GM19025 (cell line): Measurements from ENCODE around the gene CDCA3.

Experiments
- ATAC-seq: cut with Tn5 transposase; IDR thresholded peaks from one replicate; pipeline ENCODE4 v1.9.1; 2021; ENCODE audit warnings: mild to moderate bottlenecking, low read depth, moderate library complexity; ENCODE audit not compliant: unreplicated experiment

Gene CDCA3

DNA sequence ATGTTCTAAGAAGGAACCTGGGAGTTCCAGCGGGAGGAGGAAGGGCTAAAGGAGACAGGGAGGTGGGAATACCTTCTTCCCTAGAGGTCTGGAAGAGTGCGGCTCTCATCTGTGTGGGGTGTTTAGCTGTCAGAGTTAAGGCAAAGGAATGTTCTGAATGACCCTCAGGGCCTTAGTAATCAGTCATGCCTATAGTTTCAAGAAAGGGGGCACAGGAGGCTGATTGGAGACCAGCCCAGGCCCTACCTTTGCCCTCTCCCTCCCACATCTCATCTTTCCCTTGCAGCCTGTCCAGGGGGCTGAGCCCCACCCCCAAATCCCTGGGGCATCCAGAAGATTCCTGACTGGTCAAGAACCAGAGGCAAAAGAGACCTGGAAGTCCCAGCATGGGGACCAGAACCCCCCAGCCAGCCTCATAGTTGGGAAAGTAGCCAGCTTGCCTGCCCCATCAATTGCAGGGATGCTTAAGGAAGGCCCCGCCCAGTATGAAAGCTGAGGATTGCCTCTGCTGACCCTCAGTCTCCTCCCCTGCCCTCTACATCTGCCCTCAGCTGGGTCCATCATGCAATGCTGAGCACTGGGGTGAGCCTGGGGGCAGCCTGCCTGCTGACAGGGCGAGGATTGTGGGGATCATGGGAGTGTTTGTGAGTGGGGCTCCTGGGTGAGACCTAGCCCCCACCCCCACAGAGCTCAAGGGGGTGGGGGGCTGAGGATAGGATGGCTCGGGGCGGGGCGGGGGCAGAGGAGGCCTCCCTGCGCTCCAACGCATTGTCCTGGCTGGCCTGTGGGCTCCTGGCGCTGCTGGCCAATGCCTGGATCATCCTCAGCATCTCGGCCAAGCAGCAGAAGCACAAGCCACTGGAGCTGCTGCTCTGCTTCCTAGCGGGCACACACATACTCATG is 27.7 kb downstream of the CDCA3 start:
- no peak for ATAC-seq

DNA sequence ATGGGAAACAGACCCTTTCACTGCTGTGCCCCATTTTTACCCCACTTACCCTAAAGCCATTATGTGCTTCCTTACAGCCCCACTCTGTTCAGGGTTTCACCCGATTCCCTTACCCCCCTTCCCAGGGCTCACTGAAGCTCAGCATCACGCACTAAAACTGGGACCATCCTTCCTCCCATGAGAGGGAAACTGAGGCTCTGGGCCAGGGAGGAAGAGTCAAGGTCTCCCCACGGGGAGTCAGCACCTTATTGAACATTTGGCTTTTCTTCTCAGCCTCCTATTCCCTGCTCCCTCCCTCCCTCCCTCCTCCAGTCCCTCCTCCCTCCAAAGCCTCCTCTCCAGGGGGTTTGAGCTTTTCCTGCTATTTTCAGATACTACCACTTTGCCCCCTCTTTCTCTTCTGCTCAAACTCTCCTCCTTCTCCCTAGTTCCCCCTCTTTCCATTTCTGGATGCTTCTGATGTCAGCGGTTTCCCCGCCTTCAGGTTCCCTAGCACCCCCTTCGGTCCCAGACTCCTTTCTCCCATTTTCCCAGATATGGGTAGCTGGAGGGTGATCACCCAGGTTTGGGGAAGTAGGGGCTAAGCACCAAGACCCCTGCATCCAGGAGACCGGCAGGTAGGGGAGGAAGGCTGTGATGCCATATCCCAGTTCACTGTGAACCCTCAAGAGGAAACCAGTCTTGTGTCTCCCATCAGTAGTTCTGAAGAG is 28.5 kb downstream of the CDCA3 start:
- no peak for ATAC-seq

DNA sequence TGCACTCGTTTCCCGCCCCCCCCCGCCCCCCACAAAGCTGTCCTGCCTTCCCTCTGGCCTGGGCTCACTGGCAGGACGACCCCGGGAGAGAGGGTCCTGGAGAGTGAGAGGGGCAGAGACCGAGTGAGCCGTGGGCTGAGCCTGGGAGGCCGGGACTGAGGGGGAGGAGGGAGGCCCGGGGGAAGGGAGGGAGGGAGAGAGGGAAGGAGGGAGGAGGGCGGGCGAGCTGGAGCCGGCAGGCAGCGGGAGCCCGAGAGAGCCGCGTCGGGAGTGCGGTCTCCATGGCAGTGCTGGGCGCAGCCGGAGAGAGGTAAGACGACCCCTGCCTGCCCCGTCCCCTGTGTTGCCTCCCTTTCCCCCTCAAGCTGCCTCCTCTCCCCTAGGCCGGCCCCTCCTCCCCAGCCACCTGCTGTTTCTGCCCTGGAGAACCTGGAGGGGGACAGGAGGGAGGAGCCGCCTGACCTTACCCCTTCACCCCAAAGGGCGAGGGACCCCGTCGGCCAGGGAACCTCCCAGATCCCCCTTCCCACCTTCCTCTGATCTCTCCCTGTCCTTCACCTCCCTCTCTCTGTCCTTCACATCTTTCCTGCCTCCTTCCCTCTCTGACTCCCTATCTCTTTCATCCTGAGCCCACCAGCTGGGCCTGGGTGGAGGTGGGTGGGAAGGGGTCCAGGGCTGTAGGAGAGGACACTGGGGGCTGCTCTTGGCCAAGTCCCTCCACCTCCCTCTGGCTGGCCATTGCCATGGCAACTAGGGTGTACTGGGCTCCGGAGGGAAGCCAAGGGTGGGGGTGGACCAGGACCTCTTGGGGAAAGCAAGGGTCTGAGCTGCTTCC is 29.3 kb downstream of the CDCA3 start, which contains the start of gene GPR162:
Gene GPR162, plus strand, starts transcription at position 231 of the 835 bp plus-strand sequence. CDS start 2,078 bp downstream, outside the sequence.
- no peak for ATAC-seq

DNA sequence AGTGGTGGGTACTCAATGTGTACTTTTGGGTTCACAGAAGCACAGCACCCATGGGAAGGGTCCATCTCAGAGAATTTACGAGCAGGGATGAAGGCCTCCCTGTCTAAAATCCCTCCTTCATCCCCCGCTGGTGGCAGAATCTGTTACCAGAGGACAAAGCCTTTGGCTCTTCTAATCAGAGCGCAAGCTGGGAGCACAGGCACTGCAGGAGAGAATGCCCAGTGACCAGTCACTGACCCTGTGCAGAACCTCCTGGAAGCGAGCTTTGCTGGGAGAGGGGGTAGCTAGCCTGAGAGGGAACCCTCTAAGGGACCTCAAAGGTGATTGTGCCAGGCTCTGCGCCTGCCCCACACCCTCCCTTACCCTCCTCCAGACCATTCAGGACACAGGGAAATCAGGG is 30.9 kb downstream of the CDCA3 start:
- no peak for ATAC-seq

DNA sequence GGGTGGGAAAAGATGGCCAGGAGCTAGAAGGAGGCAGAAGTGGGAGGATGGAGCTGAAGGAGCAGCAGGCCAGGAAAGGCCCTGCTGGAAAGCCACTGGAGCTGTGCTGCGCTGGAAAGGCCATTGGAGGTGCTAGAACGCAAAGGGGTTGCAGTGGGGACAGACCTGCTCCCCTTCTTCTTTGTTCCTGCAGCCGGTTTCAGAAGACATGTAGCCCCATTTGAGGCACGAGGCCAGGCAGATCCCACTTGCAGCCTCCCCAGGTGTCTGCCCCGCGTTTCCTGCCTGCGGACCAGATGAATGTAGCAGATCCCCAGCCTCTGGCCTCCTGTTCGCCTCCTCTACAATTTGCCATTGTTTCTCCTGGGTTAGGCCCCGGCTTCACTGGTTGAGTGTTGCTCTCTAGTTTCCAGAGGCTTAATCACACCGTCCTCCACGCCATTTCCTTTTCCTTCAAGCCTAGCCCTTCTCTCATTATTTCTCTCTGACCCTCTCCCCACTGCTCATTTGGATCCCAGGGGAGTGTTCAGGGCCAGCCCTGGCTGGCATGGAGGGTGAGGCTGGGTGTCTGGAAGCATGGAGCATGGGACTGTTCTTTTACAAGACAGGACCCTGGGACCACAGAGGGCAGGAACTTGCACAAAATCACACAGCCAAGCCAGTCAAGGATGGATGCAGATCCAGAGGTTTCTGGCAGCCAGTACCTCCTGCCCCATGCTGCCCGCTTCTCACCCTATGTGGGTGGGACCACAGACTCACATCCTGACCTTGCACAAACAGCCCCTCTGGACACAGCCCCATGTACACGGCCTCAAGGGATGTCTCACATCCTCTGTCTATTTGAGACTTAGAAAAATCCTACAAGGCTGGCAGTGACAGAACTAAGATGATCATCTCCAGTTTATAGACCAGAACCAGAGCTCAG is 31.7 kb downstream of the CDCA3 start:
- ATAC-seq = no peak

DNA sequence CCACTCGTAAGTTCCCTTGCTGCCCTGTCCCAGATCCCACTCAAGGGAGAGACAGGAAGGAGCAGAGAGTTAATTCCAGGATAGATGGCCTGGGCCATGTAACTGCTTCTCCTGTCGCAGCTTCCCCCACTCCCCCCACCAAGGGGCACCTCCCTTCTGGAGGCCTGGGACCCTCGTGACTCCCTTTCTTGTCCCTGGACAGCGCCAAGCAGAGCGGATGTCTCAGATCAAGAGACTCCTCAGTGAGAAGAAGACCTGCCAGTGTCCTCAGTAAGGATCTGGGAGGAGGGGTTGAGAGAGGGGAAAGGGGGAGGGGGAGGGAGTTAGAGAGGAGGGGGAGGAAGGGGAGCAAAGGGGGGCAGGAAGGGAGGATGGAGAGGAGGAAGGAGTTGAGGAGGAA is 32.4 kb downstream of the CDCA3 start:
- no peak for ATAC-seq

DNA sequence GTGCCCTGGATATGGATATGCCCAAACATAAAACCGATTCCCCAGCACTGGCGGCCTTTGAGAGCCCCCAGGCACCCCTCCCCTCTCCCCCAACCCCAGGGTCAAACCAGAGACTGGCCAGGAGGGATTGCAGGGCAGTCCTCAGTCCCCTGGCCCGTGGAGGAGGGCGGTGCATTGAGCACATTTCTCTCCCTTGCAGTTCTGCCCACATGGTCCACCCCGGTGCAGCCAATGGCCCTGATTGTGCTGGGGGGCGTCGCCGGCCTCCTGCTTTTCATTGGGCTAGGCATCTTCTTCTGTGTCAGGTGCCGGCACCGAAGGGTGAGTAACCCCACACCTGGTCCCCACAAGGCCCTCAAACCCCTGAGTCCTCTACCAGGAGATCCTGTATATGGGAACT is 32.9 kb downstream of the CDCA3 start:
- no peak for ATAC-seq

DNA sequence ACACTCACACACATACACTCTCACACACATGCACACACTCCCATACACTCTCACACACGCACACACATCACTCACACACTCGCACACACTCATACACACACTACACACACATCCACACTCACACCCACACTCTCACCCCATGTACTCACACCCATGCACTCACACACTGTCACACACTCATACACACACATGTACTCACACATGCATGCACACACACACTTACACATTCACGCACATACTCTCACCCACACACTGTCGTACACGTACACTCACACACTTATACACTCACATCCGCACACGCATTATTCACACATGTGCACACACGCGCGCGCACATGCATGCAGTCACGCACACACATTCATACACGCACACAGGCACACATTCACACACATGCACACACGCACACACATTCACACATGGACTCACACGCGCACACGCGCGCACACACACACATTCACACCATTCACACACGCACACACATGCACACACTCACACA is 33.4 kb downstream of the CDCA3 start:
- ATAC-seq = no peak

DNA sequence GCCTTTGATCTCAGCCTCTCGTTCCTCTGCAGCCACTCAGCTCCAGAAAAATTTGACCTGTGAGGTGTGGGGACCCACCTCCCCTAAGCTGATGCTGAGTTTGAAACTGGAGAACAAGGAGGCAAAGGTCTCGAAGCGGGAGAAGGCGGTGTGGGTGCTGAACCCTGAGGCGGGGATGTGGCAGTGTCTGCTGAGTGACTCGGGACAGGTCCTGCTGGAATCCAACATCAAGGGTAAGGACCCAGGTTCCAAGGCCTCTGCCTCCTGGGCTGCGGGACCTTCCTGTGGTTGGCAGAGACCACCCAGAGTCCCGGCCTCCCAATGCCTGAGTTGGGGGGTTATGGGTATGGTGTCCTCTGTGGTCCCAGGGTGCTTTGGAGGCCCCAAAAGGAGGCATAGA is 34.0 kb downstream of the CDCA3 start:
- no peak for ATAC-seq

DNA sequence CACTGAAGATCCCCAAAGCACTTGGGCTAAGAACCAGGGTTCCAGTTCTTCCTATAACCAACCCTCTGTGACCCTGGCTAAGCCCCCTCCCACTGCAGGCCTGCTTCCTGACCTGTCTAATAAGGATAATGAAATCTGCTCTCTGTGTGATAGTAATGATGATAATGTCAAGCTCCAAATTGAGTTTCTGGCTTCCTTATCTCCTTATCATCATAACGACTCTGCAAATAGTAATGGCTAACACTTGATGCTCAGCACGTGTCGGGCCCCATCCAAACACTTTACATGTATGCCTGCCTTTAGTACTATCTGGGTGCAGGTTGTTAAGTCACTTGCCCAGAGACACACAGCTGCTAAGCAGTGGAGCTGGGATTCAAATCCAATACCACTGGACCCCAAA is 34.5 kb downstream of the CDCA3 start:
- ATAC-seq = no peak

DNA sequence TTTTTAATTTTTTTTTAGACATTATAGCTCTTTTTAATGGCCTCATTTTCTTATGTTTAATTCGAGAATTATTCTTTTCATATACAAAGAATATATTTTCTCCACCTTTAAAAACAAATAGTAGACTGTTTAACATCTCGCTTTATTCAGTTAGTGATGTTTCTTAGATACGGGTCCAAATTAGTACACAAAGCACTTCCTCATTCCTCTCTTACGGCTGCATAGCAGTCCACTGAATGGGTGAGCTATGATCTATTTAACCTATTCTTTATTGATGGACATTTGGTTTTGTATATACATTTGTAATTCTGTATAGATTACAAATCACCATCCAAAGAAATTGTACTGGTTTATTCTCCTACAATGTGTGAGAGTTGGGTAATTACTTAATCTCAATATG is 37.7 kb downstream of the CDCA3 start:
- ATAC-seq = no peak

DNA sequence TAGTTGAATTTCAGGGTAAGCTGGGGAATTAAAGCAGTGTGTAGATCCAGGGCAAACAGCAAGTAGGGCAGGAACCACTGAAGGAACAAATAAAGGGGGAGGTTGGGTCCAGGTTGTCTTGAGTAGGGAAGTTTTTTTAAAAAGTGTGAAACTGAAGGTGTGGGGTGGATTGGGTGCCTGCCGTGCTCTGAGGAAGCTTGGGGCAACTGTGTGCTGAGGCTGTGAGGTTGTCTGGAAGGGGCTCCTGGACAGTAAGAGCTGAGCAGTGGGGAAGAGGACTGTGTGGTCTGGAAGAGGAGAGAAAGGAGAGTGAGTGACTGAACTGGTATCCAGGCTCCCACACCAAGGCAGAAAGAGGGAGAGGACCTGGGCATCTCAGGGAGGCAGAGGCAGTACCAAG is 40.3 kb downstream of the CDCA3 start:
- ATAC-seq = no peak

DNA sequence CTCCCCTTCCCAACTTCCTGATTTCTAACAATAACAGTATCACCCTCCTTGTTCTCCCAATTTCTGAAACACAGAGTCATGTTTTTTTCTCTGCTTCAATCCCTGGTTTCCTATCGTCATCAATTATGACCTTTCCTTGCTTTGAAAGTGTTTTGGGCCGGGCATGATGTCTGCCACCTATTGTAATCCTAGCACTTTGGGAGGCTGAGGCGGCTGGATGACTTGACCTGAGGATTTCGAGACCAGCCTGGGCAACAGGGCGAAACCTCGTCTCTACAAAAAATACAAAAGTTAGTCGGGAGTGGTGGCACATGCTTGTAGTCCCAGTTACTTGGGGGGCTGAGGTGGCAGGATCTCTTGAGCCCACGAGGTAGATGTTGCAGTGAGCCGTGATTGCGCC is 42.0 kb downstream of the CDCA3 start:
- ATAC-seq = no peak

DNA sequence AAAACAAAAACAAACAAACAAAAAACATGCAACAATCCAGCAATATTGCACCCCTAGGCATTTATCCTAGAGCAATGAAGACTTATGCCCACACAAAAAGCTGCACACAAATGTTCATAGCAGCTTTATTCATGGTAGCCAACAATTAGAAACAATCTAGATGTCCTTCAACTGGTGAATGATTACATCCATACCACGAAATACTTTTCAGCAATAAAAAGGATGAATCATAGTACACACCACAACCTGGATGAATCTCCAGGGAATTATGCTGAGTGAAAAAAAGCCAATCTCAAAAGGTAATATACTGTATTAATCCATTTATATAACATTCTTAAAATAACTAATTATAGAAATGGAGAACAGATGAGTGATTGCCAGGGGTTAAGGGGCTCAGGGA is 43.9 kb downstream of the CDCA3 start:
- no peak for ATAC-seq

DNA sequence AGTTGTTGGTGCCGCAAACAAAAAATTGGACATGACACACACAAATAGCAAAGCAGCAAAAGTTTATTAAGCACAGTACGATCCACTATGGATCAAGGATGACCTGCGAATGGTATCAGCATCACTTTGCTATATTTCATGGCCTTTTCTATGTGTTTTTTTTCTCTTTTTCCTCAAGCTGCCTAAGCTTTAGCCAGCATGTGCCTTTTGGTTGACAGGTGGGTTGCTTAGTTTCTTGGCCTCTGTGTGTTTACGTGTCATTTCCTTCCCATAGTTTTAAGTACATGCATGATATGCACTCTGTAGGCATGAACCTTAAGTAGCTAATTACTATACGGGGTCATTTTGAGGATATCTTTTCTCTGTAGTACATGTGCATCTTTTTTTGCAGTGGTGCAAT is 51.9 kb downstream of the CDCA3 start:
- no peak for ATAC-seq
